Kidney capillary endothelial cell (primary cell): ENCODE measurements around the gene APOL3.
"Not testable (repeated sequence)": the region's sequence is repeated elsewhere in the genome, so short reads cannot be mapped to it uniquely, and the experiment has no call there.

Experiments
- DNase-seq: peaks from one replicate; pipeline ENCODE4 v3.0.0-alpha.2; 2018; ENCODE audit warnings: low spot score

APOL3 gene

GRCh38 chr22:36156515-36157419 lies 3.8 kb downstream of the APOL3 start:
- DNase-seq: peak; percentile 98

DNA sequence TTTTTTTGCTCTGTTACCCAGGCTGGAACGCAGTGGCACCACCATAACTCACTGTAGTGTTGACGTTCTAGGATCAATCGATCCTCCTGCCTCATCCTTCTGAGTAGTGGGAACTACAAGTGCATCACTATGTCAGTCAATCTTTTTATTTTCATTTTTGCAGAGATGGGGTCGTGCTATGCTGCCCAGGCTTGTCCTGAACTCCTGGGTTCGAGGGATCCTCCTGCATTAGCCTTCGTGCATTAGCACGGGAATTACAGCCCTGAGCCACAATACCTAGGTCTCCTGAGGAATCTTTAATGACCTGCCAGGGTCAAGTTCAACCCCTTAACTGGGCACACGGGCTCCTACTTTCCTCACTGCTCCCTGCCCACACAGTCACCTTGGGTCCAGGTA lies 4.4 kb downstream of the APOL3 start:
- no peak for DNase-seq

DNA sequence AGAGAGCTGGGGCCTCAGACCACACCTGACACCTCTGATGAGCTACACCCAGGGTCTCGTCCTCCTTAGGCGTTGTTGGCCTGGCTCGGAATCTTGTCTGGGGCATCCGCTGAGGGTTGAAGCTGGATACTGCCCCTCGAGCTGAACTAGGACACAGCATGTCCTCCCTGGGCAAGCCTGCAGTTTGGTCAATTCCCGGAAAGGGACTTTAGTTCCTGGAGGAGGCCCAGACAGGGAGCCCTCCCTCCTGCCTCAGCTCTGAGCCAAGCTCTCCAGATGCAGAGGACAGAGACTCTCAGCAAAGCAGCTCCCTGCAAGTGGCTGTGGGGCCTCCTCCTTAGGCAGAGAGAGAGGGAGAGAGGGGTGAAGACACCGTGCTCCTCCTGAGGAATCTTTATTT lies 4.9 kb downstream of the APOL3 start:
- peak; percentile 46 for DNase-seq

- DNase-seq: no peak
Observed at GRCh38 chr22:36154423-36154945, 6.1 kb downstream of the APOL3 start.

- DNase-seq: no peak
Observed at GRCh38 chr22:36153501-36154422, 6.8 kb downstream of the APOL3 start.

DNA sequence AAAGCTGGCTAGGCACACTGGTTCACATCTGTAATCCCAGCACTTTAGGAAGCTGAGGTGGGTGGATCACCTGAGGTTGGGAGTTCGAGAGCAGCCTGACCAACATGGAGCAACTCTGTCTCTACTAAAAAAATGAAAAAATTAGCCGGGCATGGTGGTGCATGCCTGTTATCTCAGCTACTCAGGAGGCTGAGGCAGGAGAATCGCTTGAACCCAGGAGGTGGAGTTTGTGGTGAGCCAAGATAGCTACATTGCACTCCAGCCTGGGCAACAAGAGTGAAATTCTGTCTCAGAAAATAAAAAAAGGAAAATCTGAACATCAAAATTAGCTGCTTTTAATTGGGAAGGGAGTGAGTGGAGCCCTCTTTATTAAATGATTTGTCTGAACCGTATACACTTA lies 7.7 kb downstream of the APOL3 start:
- DNase-seq: not testable (repeated sequence)

GRCh38 chr22:36152088-36152487 lies 8.5 kb downstream of the APOL3 start:
- no peak for DNase-seq

DNA sequence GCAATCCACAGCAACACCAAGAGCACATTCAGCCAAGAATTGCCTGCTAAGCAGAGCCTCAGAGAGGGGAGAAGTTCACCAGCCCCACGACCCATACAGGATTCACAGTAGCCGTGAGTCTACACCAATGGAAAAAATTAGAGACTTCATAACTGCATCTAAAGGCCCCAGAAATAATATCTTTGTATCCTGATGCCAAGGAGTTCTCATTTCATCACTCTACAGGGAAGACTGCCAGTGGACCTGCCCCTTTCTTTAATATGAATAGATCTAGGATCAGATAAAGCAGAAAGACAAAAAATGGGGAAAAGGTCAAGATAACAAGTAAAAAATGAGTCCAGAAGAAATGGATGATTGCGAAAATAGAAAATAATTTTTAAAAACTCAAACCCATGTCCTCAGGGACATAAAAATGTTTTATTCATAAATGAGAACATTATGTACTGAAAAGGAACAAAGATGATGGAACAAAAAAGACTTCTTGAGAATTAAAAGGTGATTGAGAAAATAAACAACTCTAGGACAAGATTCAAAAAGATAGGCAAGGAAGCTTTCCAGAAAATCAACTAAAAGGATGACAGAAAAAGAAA lies 9.5 kb downstream of the APOL3 start:
- no peak for DNase-seq

GRCh38 chr22:36149441-36149840 lies 11.1 kb downstream of the APOL3 start:
- DNase-seq: no peak

DNA sequence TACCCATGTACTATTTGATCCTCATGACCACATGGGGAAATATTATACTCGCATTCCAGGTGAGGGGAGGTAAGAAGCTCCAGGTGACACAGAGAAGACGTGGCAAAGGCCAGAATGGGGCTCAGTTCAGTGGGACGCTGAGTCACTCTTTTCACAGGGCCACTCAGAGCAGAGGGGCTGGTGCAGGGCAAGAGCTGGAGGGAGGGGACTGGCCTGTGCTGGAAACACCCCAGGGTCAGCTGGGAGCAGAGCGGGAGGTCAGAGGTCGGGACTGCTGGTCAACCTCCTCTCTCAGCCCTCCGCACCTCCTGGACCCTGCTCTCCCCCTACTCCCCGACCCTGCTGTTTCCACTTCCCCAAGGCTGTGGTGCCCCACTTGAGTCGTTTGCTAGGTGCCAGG lies 12.1 kb downstream of the APOL3 start:
- DNase-seq: no peak

GRCh38 chr22:36147196-36147791 lies 13.3 kb downstream of the APOL3 start:
- DNase-seq: no peak

DNA sequence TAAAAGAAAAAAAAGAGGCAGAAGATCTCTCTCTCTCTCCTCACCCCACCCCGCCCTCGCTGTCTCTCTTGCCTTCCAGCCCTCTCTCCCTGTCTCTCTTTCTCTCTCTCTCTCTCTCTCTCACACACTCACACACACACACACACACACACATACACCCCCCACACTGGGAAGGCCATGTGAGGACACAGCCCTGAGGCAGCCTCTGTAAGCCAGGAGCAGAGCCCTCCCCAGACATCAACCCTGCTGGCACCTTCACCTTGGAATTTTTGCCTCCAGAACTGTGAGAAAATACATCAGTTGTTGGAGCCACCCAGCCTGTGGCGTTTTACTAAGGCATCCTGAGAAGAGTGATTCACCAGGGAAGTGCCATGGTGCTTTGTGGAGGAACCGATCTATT lies 14.7 kb downstream of the APOL3 start:
- DNase-seq: no peak

DNA sequence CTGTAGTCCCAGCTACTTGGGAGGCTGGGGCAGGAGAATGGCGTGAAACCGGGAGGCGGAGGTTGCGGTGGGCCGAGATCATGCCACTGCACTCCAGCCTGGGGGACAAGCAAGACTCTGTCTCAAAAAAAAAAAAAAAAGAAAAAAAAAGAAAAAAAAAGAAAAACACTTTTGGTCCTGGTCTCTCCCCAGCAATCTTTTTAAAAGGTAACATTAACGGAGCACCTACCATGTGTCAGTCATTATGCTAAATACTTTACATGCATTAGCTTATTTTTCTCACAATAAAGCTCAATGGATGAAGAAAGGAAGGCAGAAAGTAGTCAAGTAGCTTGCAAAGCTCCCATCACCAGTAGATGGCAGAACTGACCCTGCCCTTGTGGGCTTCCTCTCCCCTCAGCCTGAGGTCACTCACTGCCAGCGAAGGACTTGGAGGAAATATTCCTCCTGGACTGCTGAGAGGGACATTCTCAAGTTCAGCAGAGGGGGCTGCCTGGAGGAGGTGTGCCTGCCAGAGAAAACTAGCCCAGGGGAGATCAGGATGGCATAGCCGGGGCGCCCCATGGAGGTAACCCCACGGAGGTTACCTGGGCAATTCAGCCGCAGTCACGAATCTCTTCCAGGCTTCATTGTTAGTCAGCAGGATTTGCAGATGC lies 15.5 kb downstream of the APOL3 start:
- peak; percentile 69 for DNase-seq

- no peak for DNase-seq
Observed at GRCh38 chr22:36143956-36144355, 16.6 kb downstream of the APOL3 start.

GRCh38 chr22:36143066-36143815 lies 17.3 kb downstream of the APOL3 start:
- DNase-seq: no peak

DNA sequence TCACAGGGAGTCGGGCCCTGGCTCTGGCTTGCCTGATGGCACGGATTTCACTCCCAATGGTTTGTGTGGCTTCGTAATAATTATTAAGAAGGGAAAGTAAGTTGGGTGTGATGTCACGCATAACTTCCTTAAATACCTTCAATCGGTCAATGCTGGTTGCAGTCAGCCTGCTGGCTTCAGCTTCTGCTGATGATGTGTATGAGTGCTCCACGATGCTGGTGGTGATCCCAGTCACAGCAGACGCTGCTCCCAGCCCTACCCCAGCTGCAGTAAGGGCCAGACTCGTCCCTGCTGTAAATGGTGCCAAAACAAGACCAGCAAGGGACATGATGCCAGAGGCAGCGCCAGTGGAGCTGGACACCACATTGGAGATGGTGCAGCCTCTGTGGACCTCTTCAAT lies 19.1 kb downstream of the APOL3 start:
- DNase-seq: no peak

DNA sequence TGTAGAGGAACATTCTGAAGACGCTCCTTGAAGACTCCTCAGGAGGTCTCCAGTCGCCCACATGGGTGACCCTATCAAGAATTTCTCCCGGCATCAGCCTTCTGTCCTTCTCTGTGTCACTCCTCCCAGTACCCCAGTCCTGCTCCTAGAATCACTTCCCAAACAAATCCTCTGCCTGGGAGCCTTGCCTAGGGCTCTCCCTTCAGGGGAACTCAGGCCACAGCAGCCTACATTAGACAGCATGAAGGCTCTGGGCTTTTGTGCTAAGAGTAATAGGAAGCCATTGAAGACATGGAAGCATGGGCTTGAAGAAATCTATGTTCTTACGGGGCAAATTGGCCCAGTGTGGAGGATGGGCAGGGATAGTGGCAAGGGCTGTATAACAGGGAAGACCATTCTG lies 21.8 kb downstream of the APOL3 start:
- DNase-seq: not testable (repeated sequence)

- DNase-seq: no peak
Observed at GRCh38 chr22:36136988-36137387, 23.6 kb downstream of the APOL3 start.

GRCh38 chr22:36136475-36136874 lies 24.1 kb downstream of the APOL3 start:
- no peak for DNase-seq

DNA sequence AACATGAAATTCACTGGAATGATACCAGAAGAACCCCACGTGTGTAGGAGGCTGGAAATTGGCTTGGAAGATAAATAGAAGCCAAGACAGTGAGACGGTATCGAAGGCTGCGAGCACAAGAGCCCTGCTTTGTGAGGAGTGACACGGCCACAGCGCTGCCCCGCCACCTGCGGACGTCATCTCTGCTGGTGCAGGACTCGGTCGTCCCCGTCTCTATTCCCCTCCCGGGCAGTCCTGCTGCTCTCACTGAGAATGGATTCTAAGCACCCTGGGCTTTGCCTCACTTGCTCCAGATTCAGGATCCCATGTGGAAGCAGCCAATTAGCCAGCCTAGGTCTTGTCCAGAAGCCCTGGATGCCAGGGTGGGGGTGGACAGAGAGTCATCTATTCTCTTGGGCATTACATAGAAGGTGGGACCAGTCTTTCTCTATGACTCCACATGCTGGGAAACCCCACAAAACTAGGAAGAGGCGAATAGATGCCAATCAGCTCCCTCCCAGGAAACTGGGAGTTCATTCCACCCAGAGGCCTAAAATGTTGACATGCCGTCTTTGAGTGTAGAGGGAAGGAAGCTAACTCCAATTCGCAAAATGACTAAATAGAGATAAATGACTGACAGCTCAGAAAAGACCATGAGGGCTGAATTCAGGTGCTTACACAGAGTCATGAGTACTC lies 25.1 kb downstream of the APOL3 start:
- DNase-seq: no peak
